Measurements from ENCODE around the gene AQP1.

Gene AQP1

DNA sequence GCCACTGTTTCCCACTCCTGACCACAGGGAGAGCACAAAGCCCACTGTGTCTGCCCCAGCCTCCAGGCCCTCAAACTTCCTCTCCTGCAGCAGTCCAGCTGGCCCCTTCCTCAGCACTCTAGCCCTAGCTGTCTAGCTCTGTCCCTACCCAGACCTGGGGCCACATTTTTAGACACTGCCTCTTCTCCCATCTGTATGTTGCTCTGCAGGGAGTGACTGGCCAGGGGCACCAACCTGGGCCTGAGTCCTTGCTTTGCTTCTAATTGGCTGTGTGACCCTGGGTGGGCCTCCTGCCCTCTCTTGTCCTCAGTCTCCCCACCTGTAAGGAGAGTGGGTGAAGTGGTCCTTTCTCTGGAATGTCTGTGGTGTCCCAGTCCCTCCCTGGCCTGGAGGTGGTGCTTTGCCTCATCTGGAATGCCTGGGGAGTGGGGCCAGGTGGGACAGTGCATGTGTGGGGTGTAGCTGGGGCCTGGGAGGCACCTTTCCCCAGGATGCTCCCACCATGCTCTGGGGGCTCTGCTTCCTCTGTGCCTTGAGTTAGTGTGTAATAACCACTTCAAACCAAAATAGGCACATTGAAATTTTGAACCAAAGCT is 25.1 kb downstream of the AQP1 start:
- no peak for DNase-seq (ENCODE audit: low spot score)

DNA sequence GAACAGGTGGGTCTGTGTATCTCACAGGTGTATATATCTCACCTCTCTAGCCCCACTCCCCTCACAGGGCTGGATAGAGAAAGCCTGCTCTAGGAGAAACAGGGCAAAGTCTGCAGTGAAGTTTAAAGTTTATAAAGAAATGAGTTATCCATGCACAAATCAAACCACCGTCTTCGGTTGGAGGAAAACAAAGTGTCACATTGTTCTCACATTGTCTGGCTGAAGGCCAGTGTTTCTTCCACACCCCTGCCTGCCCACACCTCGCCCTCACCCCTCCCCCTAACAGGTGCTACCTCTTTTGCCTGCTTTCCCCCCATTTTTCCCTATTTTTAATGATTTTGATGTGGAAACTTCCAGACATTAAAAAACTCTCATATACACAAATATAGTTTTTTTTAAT is 25.8 kb downstream of the AQP1 start:
- no peak for DNase-seq (ENCODE audit: low spot score)

DNA sequence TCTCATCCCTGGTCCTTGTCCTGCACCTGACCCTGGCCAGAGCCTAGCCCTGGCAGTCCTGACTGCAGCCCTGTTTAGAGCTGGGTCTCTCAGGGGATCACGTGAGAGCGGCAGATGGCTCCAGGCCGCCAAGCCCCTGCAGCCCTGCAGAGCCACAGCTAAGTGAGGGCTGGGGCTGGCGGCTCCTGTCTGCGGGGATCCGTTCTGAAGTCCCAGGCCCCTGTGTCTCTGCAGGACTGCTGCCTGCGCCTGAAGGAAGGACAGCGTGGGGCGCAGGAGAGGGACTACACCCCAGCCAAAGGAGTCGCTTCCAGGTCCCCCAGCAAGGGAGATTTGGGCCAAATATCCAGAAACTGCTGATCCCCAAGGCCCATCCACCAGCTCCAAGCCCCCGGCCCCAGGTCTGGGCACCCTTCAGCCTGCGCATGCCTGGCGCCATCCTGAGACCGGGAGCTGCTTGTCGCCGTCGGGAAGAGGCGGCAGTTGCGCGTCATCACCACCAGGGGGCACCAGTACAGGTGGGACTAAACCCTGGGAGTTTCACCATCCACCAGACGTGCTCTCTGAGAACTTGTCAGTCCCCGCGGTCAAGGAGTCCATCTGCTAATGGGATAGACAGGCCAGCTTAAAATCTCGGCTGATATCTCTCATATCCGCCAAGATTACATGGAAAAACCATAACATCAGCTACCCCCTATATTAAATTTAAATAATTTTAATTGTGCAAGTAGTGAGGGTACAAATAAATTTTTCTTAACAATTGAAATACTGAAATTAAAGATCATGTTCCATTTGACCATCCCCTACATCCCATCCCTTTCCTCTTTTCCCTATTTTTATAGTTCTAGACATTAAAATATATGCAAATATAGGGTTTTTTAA is 27.0 kb downstream of the AQP1 start:
- peak; percentile 77 for DNase-seq (ENCODE audit: low spot score)

DNA sequence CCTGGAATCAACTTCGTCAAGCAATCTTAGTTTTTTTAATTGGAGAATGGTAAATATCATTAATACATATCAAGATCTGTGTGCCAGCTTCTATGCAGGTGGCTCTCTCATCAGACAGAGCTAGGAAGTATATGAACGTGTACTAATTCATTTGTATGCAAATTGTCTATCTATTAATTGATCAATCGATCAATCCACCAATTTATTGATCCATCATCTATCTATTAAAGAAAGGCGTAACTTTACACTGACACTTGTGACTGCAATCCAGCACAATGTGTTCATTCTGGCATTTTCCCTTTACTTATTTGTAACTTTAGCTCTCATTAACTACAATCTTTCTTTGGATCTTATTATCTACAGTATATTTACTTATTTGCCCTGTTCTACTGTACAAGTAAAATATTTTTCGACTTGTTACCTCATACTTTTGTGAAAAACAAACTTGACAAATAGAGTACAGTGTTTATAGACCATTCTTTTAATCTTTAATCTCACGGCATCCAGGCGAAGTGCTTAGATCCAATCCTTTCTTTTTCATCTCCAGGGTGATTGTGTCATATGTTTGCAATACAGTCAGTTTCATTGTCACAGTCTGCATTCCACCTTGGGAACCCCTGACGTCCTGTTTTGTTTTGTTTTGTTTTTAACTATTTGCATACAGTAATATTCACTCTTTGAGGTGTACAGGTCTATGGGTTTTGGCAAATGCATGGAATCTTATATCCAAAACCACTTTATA is 30.1 kb downstream of the AQP1 start:
- no peak for DNase-seq (ENCODE audit: low spot score)

DNA sequence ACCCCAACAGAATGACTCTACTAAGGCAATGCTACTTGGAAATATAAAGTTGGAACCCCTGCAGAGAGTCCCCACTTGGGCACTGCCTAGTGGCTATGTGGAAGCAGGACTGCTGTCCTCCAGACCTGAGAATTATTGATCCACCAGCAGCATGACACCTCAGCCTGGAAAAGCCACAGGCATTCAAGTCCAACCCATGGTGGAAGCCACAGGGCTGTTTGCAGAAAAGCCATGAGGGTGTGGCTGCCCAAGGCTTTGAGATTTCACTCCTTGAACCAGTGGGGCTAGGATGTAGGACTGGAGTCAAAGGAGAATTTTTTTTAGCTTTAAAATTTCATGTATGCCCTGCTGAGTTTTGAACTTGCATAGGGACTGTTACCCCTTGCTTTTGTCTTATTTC is 38.5 kb downstream of the AQP1 start:
- no peak for DNase-seq (ENCODE audit: low spot score)

DNA sequence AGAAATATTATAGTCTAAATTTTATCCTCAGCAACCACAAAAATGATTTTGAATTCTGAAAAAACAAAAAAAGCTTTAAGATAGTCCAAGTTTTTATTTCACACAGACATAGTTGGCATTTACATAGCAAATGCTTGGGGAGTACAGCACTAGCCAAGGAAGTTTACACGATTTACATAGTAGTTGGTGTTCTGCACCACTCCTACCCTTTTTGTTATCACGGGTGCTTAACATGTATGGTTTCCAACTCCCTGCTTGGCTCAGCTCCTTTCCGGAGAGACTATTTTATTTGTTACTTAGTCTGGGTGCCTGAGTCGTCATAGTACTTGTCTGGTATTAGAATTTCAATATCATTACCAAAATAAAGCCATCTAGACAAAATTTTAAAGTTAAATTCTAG is 43.3 kb downstream of the AQP1 start:
- no peak for DNase-seq (ENCODE audit: low spot score)

DNA sequence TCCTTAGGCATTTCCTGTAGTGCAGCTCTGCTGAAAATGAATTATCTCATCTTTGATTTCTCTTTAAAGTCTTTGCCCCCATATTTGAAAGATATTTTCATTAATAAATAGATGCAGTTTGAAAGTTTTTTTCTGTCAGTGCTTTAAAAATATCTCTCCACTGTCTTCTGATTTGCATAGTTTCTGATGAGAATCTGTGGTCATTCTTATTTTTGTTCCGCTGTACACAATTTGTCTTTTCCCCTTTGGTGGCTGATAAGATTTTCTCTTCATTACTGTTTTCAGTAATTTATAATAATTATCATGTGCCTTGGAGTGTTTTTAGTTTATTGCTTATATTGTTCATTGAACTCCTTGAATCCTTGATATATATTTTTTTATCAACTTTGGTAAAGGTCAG is 45.1 kb downstream of the AQP1 start:
- no peak for DNase-seq (ENCODE audit: low spot score)

DNA sequence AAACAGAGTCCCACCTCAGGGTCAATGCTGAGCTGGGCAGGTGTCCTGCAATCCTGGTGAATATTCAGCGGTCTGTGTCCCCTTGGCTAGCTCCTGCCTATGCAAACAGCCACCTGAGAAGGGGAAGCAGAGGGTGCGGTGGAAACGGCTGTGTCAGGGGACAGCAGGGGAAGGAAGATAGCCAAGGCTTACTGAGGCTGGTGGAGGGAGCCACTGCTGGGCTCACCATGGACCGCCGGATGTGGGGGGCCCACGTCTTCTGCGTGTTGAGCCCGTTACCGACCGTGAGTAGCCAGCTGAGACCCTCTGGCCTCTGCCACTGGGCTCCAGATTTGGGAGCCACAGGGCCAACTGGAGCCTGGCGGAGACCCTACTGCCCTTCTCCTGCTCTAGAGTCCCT is 52.2 kb downstream of the AQP1 start, which contains the start of gene GHRHR:
Gene GHRHR (plus strand): TSS at position 112 of the 400 bp plus-strand sequence. CDS start 116 bp downstream, at position 228.
- DNase-seq (ENCODE audit: low spot score) = no peak

DNA sequence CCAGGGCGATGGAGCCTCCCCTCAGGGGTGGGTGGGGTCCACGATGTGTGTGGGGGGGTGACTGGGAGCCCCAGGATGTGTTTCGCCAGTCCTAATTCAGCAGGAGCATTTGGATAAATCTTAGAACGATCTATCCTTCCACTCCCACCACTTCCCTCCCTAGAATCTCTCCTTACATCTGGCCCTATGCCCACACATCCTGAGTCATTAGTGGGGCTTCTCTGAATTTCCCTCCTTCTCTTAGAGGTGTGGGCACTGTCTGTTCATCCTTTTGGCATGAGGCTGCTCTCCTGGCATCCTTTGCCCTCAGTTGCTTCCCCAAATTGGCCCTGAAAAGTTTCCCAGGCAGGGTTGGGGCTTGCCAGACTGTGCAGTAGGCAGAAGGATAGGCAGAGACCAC is 53.7 kb downstream of the AQP1 start:
- DNase-seq (ENCODE audit: low spot score) = no peak

DNA sequence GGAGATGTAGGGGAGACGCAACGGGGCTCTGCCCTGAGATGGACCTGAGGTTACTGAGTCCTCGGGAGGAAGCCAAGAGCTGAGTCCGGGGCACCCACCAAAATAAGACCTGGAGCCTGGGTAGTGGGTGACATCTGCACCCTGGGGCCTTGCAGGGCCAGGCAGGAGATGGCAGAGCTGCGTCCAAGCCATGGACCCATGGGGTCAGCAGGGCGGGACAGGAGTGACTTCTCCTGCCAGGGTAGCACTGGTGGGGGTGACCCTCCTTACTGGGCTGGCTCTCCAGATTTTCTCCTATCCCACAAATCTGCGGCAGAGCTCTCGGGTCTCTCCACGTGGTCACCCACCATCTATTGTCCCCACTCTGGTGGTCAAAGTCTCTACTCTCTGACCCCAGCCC is 54.2 kb downstream of the AQP1 start:
- no peak for DNase-seq (ENCODE audit: low spot score)

DNA sequence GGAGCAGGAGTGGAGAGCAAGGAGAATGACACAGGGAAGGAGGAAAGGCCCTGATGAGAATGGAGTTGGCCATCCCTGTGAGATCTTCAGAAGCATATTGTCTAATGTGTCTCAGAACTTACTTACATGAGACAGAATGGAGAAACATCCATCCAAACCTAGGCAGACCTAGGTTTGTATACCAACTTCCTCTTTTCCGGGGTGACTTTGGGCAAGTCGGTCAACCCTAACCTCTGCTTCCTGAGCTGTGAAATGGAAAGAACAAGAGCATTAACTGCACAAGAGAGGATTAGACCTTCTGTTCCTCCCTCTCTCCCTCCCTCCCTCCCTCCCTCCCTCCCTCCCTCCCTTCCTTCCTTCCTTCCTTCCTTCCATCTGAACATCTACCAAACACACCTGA is 56.6 kb downstream of the AQP1 start:
- DNase-seq (ENCODE audit: low spot score) = peak; percentile 50

DNA sequence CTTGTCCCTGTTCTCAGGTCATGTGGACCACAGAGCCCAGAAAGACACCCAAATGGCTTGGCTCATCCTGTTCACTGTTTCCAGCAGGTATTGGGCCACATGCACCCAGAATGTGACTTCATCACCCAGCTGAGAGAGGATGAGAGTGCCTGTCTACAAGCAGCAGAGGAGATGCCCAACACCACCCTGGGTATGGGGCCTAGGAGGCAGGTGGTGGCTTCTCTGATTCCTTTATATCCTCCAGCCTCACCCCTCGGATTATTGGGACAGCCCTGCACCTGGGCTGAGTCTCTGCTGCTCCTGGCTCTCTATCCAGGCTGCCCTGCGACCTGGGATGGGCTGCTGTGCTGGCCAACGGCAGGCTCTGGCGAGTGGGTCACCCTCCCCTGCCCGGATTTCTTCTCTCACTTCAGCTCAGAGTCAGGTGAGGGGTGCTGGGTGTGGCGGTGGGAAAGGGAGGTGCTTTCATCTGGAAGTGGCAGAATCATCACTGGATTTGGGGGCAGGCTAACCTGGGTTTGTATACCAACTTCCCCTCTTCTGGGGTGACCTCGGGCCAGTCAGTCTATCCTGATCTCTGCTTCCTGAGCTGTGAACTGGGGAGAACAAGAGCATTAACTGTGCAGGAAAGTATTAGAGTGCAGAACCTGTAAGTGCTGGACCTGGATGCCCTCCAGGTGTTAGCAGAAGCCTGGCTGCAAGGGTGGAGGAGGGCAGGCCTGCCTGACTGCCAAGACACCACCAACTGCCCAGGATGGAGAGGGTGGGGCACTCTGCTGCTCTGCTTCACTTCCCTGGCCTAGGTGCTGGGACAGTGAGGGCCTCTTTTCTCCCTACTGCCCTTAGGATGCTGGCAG is 57.3 kb downstream of the AQP1 start:
- DNase-seq (ENCODE audit: low spot score) = no peak

DNA sequence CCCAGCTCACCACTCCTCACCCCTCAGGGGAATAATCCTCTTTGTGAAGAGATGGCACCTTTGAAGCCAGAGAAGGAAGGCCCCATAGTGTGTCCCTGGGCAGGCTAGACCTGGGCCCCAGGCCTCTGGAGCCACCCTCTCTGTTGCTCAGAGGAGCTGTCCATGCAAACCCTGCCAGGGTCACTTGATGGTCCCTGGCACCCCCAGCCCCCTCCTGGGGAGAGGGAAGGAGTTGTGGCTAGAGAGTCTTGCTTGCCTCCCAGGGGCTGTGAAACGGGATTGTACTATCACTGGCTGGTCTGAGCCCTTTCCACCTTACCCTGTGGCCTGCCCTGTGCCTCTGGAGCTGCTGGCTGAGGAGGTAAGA is 57.9 kb downstream of the AQP1 start:
- no peak for DNase-seq (ENCODE audit: low spot score)

DNA sequence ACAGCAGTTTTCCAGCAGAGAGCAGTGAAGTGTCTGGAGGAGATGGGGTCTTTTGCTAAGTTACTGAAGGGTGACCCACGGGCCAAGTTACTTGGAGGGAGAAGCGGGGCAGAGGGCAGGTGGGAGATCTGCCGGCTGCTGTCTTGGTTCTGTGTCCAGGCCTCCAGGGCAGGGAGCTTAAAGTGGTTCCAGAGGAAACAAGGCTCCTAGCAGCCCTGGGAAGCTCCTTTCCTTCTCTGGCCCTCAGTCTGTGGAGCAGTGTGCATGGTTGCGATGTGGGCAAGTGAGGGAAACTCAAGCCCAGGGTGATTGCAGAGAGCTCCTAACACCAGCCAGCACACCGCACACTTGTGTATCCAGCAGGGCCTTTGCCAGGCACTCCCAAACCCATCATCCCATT is 58.4 kb downstream of the AQP1 start:
- DNase-seq (ENCODE audit: low spot score) = no peak

DNA sequence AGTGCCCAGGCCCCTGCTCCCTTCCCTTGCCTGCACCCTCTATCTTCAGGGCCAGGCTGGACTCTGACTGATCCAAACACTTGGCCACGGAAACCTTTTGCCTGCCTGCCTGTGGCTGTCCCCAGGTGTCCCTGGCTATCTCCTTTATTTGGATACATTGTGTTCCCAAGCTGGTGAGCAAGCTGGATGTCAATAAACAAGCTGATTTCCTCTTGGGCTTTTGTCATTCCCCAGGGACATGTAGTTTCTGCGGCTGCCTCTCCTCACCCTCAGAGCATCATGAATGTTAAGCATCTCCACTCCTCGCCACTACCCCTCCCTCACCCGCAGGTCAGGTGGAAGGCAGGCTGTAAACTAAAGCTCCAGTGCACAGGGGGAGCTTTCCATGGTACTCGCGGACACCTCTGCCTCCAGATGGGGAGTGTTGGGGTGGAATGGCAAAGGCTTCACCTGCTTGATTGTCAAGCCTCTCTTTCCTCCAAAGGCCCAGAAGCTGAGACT is 59.0 kb downstream of the AQP1 start:
- peak; percentile 36 for DNase-seq (ENCODE audit: low spot score)

DNA sequence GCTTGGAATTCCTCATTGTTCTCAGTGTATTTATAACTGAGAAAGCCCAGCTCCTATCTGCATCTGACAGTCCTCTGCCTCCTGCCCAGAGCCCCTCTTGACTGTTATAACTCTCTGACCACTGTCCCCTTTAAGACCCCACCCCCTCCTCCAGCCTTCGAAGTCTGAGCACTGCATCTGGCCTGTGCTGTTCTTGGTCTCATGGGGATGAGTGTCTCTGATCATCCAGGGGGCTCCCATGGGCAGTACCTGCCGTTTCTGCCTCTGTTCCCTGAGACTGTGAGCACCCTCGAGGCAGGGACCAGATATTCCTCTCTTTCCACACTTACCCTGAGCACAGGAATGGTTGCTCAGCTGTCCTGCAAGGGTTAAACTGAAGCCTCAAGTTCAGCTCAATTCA is 59.8 kb downstream of the AQP1 start:
- DNase-seq (ENCODE audit: low spot score) = no peak

DNA sequence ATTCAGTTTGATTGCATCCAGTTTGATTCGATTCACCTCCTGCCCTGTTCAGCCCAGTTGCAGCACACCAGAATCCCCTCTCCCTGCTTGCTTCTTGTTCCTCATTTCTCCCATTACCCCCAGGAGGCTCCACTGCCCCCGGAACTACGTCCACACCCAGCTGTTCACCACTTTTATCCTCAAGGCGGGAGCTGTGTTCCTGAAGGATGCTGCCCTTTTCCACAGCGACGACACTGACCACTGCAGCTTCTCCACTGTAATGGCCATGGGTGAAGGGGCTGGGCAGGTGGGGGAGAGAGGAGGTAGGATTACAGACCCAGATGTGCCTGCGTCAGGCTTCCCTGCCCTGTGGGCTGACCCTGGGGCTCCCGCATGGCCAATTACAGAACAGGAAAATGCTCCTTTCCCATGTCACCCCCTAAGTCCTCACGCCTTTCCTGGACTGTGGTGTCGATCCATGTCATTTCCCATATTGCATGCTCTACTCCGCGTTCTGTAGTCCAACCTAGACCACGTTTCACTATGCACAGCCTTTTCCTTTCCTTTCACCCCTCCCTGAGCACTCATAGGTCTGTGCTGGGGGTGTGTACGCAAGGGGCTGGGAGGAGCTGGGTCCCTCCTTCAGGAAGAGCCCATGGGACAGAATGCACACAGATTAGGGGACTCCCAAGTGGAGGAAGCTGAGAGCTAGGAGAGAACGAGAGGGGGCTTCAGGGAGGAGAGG is 60.3 kb downstream of the AQP1 start:
- no peak for DNase-seq (ENCODE audit: low spot score)

DNA sequence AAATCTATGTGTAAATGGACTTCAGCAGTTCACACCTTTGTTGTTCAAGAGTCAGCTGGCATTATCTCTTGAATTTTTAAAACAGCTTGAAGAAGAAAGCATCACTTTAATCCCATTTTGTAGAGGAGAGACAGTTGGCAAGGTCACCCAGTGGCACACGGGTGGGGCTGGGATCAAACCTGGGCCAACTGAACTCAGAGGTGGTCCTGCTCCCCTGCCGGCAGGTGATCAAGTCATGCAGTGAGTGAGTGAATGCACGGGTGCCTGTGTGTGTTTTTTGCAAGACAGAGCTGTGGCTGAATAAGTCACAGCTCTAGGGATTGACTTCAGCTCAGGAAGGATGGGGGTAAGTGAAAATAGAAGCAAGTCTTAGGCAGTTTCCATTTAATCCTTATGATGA is 61.6 kb downstream of the AQP1 start:
- no peak for DNase-seq (ENCODE audit: low spot score)

DNA sequence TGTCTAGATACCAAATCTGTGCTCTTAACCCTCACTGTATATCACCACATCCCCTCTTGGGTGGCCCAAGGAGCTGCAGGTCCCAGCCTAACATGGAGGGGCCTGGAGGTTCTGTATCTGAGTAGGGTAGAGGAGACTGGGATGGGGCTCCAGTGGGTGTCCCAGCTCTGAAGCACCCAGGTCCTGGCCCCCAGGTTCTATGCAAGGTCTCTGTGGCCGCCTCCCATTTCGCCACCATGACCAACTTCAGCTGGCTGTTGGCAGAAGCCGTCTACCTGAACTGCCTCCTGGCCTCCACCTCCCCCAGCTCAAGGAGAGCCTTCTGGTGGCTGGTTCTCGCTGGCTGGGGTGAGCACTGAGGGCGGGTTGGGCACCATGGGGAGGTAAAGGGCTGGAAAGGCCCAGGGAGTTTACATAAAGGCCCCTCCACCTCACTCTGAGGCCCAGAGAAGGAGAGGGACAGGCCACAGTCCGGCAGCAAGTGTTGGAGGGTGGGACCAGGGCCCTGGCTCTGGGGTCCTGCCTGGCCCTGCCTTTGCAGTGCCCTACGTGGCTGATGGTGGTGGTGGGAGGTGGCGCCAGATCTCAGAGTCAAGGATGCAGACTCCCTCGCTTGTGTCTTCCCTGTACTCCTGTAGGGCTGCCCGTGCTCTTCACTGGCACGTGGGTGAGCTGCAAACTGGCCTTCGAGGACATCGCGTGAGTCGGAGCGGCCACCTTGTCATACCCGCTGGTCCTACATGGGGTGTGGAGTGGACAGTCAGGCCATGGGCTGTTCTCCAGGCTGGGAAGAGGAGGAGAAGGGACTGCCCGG is 62.3 kb downstream of the AQP1 start:
- no peak for DNase-seq (ENCODE audit: low spot score)

DNA sequence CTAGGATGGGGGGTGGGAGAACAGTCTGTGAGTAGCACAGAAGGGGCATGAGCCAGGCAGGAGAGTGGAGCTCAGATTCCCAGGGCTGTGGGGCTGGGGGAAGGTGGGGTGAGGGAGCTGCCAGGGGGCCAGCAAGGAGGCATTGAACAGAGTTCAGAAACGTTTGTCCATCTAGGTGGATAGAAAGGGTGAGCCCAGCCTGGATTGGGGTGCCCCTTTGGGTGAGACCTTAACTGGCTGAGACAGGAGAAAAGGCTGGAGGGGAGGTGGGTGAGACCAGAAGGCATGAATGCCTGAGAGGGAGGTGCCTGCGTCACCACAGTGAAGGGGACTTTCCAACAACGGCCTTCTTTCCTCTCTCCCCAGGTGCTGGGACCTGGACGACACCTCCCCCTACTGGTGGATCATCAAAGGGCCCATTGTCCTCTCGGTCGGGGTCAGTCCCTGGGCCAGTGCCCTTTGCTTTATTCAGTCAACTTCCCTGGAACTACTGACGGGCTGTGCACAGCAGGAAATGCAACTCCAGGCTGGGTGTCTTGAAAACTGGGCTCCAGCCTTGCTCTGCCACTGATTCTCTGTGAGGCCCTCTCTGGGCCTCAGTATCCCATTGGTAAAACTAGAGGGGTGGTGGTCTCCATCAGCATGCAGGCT is 63.1 kb downstream of the AQP1 start:
- peak; percentile 83 for DNase-seq (ENCODE audit: low spot score)
